ENCODE results near the gene OXER1. TPM values are rescaled to one million over a fixed set of nuclear protein-coding genes. Genes with fewer than 3 reads are reported as not detected.

OXER1 gene
- total and polyA plus RNA-seq, 2 of the 13 experiments (the other 11 are each of a cell fraction or from before 2014, with no cell fraction given): 8.0 to 9.0 TPM

DNA sequence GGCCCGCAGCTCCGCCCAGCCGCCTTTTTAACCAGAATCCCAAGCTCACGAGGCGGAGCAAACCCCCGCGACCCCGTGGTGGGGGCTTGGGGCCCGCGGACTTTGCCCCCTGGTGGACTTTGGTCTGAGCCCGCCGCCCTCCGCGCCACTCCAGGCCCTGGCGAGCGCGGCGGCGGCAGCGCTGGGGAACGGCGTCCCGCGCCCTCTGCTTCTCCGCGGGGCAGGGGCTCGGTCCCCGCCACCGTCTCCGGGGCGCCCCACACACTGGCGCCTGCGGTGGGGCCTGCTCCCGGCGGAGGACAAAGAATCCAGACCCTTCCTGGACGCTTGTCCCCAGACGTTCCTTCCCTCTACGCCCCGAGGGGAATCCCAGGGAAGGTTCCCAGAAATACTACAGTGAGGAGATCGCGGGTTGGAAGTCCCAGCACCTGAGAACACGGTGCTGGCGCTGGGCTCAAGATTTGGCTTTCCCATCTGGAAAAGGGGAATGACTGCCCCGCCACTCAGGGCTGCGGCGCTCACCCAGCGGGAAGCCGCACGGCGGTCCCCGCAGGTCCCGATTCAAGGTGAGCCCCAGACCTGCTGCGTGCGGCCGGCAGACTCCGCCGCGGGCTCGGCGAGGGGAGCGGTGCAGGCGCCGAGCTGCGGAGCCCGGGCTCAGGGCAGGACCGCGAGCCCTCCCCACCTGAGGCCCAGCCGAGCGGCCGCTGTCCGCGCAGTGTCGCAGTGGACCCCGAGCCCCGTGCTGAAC lies 28.8 kb upstream of the OXER1 start, which contains the start of gene HAAO (continued):
- TF ChIP-seq, protein P1, sequence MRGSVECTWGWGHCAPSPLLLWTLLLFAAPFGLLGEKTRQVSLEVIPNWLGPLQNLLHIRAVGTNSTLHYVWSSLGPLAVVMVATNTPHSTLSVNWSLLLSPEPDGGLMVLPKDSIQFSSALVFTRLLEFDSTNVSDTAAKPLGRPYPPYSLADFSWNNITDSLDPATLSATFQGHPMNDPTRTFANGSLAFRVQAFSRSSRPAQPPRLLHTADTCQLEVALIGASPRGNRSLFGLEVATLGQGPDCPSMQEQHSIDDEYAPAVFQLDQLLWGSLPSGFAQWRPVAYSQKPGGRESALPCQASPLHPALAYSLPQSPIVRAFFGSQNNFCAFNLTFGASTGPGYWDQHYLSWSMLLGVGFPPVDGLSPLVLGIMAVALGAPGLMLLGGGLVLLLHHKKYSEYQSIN (CRISPR knock-in tag; IDR thresholded peaks at IDR 0.05; ENCODE audit: borderline replicate concordance): no peak
- TF ChIP-seq PITX1 (CRISPR knock-in tag; IDR thresholded peaks at IDR 0.05): peak; percentile 85
- peak; percentile 76 for TF ChIP-seq IKZF4 (CRISPR knock-in tag; IDR thresholded peaks at IDR 0.05; ENCODE audit: borderline replicate concordance, low read depth, not compliant biosample characterization)
- peak; percentile 73 for TF ChIP-seq FOSL2 (CRISPR knock-in tag; IDR thresholded peaks at IDR 0.05)
- 0 out of 2 replicates have a peak, but pooled peaks have one; percentile 8 for TF ChIP-seq ZNF44 (CRISPR knock-in tag; IDR thresholded peaks at IDR 0.05)
- TF ChIP-seq ZNF326 (CRISPR knock-in tag; IDR thresholded peaks at IDR 0.05; ENCODE audit: borderline replicate concordance): no peak
- peak; percentile 99 for TF ChIP-seq MED13 (CRISPR knock-in tag; IDR thresholded peaks at IDR 0.05)
- TF ChIP-seq ZNF274 (CRISPR knock-in tag; IDR thresholded peaks at IDR 0.05): peak; percentile 93; the same call in 1 of the 2 replicates
- peak; percentile 98 for TF ChIP-seq ZNF816 (CRISPR knock-in tag; IDR thresholded peaks at IDR 0.05; ENCODE audit: borderline replicate concordance)
- TF ChIP-seq TGIF2 (CRISPR knock-in tag; IDR thresholded peaks at IDR 0.05): no peak
- TF ChIP-seq JUNB (CRISPR knock-in tag; IDR thresholded peaks at IDR 0.05; ENCODE audit: borderline replicate concordance): no peak
- TF ChIP-seq FOXM1 (CRISPR knock-in tag; IDR thresholded peaks at IDR 0.05): peak; percentile 91
- TF ChIP-seq, protein P2, sequence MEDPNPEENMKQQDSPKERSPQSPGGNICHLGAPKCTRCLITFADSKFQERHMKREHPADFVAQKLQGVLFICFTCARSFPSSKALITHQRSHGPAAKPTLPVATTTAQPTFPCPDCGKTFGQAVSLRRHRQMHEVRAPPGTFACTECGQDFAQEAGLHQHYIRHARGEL (CRISPR knock-in tag; IDR thresholded peaks at IDR 0.05): 0 out of 2 replicates have a peak, but pooled peaks have one; percentile 42
- TF ChIP-seq FOXK1 (CRISPR knock-in tag; IDR thresholded peaks at IDR 0.05; ENCODE audit: borderline replicate concordance, low read depth): peak; percentile 91
- TF ChIP-seq, protein P3, sequence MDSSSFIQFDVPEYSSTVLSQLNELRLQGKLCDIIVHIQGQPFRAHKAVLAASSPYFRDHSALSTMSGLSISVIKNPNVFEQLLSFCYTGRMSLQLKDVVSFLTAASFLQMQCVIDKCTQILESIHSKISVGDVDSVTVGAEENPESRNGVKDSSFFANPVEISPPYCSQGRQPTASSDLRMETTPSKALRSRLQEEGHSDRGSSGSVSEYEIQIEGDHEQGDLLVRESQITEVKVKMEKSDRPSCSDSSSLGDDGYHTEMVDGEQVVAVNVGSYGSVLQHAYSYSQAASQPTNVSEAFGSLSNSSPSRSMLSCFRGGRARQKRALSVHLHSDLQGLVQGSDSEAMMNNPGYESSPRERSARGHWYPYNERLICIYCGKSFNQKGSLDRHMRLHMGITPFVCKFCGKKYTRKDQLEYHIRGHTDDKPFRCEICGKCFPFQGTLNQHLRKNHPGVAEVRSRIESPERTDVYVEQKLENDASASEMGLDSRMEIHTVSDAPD (CRISPR knock-in tag; IDR thresholded peaks at IDR 0.05): no peak
- TF ChIP-seq ZSCAN30 (CRISPR knock-in tag; IDR thresholded peaks at IDR 0.05): no peak
- peak in 1 of 2 experiments; percentile 97; a peak in 2 of 4 replicates for TF ChIP-seq POLR2A (IDR thresholded peaks at IDR 0.05; ENCODE audit: insufficient read depth in 1 of 2, low read depth in 2 of 2, low read length in 2 of 2)
- peak; percentile 74; the same call in 1 of the 2 replicates for TF ChIP-seq ZNF484 (CRISPR knock-in tag; IDR thresholded peaks at IDR 0.05; ENCODE audit: borderline replicate concordance, low read depth)
- peak; percentile 92 for TF ChIP-seq CBFB (CRISPR knock-in tag; IDR thresholded peaks at IDR 0.05)
- peak; percentile 95 for TF ChIP-seq ZIK1 (CRISPR knock-in tag; IDR thresholded peaks at IDR 0.05; ENCODE audit: borderline replicate concordance, low read depth)
- TF ChIP-seq U2AF2 (IDR thresholded peaks at IDR 0.05; ENCODE audit: low read depth, low read length): no peak; the same call in 1 of the 2 replicates
- peak; percentile 90 for TF ChIP-seq ZNF552 (CRISPR knock-in tag; IDR thresholded peaks at IDR 0.05; ENCODE audit: borderline replicate concordance)
- TF ChIP-seq, protein P4, sequence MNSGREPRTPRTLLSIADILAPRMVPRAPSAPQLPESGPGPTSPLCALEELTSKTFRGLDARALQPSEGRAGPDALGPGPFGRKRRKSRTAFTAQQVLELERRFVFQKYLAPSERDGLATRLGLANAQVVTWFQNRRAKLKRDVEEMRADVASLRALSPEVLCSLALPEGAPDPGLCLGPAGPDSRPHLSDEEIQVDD (CRISPR knock-in tag; IDR thresholded peaks at IDR 0.05; ENCODE audit: borderline replicate concordance): peak; percentile 39; the same call in 1 of the 2 replicates
- TF ChIP-seq ZNF891 (CRISPR knock-in tag; IDR thresholded peaks at IDR 0.05): peak; percentile 90
- TF ChIP-seq THYN1 (CRISPR knock-in tag; IDR thresholded peaks at IDR 0.05; ENCODE audit: borderline replicate concordance, low read depth): no peak
- peak; percentile 84; the same call in 1 of the 2 replicates for TF ChIP-seq ZNF773 (CRISPR knock-in tag; IDR thresholded peaks at IDR 0.05; ENCODE audit: borderline replicate concordance)
